CD4-positive, alpha-beta memory T cell (primary cell): Measurements from ENCODE around the gene MACROD2. TPM values are rescaled to one million over a fixed set of nuclear protein-coding genes. Genes with fewer than 3 reads are reported as not detected.
A peak's percentile ranks its signal among the peaks of the same experiment; 100 is the strongest.

Source experiments
- CTCF ChIA-PET: fragments of 350-600 bp; sonication (Branson Sonifier 250); formaldehyde crosslinking; loops from one replicate; lab custom pipeline; 2021; ENCODE audit warnings: inconsistent platforms; ENCODE audit not compliant: partially characterized antibody; lab: Charles Lee
- POLR2A ChIA-PET: fragments of 350-600 bp; sonication (Branson Sonifier 250); formaldehyde crosslinking; loops from one replicate; lab custom pipeline; 2021; ENCODE audit not compliant: partially characterized antibody; lab: Charles Lee
- DNase-seq, 5 donors: peaks; one replicate each; pipeline versions ENCODE4 v3.0.0 to v3.0.0-alpha.2; 2020 to 2022; ENCODE audit warnings: mixed read lengths in 1 of 5
- H3K27ac ChIP-seq: one replicate; pipeline ENCODE4 v1.7.0; 2013; ENCODE audit warnings: low read depth, low read length
- H3K27me3 ChIP-seq: 2 replicates; pipeline ENCODE4 v1.7.0; 2013; ENCODE audit warnings: mild to moderate bottlenecking, low read length, moderate library complexity; ENCODE audit not compliant: insufficient read depth
- H3K36me3 ChIP-seq: 2 replicates; pipeline ENCODE4 v1.7.0; 2013; ENCODE audit warnings: mild to moderate bottlenecking, low read length, moderate library complexity; ENCODE audit not compliant: insufficient read depth
- H3K4me1 ChIP-seq: 2 replicates; pipeline ENCODE4 v1.7.0; 2013; ENCODE audit warnings: mild to moderate bottlenecking, low read length, moderate library complexity; ENCODE audit not compliant: insufficient read depth
- H3K4me3 ChIP-seq, 2 donors: one replicate each; pipeline ENCODE4 v1.7.0; 2013; ENCODE audit warnings: low read length in 2 of 2, mild to moderate bottlenecking in 1 of 2
- H3K9me3 ChIP-seq, 2 donors: one replicate each; pipeline ENCODE4 v1.7.0; 2013; ENCODE audit warnings: low read length in 2 of 2, control low read depth in 1 of 2; ENCODE audit not compliant: control insufficient read depth in 1 of 2
- H3K27ac Mint-ChIP-seq, 7 donors: one replicate each; pipeline ENCODE4 v1.8.0; 2020 to 2021; ENCODE audit warnings: mixed read lengths in 7 of 7, mild to moderate bottlenecking in 6 of 7, inconsistent platforms in 3 of 7, moderate library complexity in 3 of 7
- H3K27me3 Mint-ChIP-seq, 2 donors: one replicate each; pipeline ENCODE4 v1.8.0; 2020 to 2021; ENCODE audit warnings: mixed read lengths in 2 of 2
- H3K36me3 Mint-ChIP-seq, 2 donors: one replicate each; pipeline ENCODE4 v1.8.0; 2020 to 2021; ENCODE audit warnings: mixed read lengths in 2 of 2, inconsistent platforms in 1 of 2, mild to moderate bottlenecking in 1 of 2
- H3K4me1 Mint-ChIP-seq, 4 donors: one replicate each; pipeline ENCODE4 v1.8.0; 2020 to 2021; ENCODE audit warnings: mixed read lengths in 4 of 4, mild to moderate bottlenecking in 1 of 4
- H3K4me3 Mint-ChIP-seq, 8 donors: one replicate each; pipeline ENCODE4 v1.8.0; 2020 to 2021; ENCODE audit warnings: mixed read lengths in 8 of 8, mild to moderate bottlenecking in 7 of 8, moderate library complexity in 6 of 8, inconsistent platforms in 3 of 8
- H3K9me3 Mint-ChIP-seq, 8 donors: one replicate each; pipeline ENCODE4 v1.8.0; 2020 to 2021; ENCODE audit warnings: mixed read lengths in 8 of 8, mild to moderate bottlenecking in 5 of 8, inconsistent platforms in 3 of 8, moderate library complexity in 1 of 8
- intact Hi-C: fragments of 100-400 bp; cut with micrococcal nuclease; formaldehyde crosslinking; loops from one replicate; pipeline ENCODE4 v1.15.1; 2023
- polyA plus RNA-seq, 2 donors: library from polyadenylated mRNA; unstranded; fragments of 300-500 nt; fragmentation: Illumina TruSeq; gene quantifications; one replicate each; pipeline ENCODE4 v1.2.3, GENCODE V29; 2021
- total RNA-seq, 2 experiments: library from RNA; stranded (reverse); gene quantifications; one replicate each; pipeline ENCODE4 v1.2.3, GENCODE V29; 2021

The MACROD2 gene
- total and polyA plus RNA-seq, 4 experiments from 2014 or later, result not detected

GRCh38 chr20:15155848-15156401 lies 1160.6 kb downstream of the MACROD2 start:
- H3K27me3 ChIP-seq, result no peaks in the 10 kb centered on the region
- no peaks in the 10 kb centered on the region for H3K36me3 ChIP-seq
- Mint-ChIP-seq H3K27me3 (no peaks in the 10 kb centered on the region), H3K27ac (no peak overlapping the region), H3K9me3 (peaks cover 0 to 31% (median 11%) of the 10 kb centered on the region in 8 donors), H3K36me3 (no peaks in the 10 kb centered on the region), H3K4me1 (peaks cover 0 to 4% (median 0%) of the 10 kb centered on the region in 4 donors), H3K4me3 (no peak overlapping the region)
- no peak overlapping the region for H3K27ac ChIP-seq
- H3K9me3 ChIP-seq, result no peaks in the 10 kb centered on the region
- no peak overlapping the region for H3K4me3 ChIP-seq
- H3K4me1 ChIP-seq, result no peaks in the 10 kb centered on the region
- intact Hi-C loops, result no loop called here
- ChIA-PET POLR2A (no interaction called here), CTCF (no interaction called here)
- DNase-seq, result no peak

DNA sequence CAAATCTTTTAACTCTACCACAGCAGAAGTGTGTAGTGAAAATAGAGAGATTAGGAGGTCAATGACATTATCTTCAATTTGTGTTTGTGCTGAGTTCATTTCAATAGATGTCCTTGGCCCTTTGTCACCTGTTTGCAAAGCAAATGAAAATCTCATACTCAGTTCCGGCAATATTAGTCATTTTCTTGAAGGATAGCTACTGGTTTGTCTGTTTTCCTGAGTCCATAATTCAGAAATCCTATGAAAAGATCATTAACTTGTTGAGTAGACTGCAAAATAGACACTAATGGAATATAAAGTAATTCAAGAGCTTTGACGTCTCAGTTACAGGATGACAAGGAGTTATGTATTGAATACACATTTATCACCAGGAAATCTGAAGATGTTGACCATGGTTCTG lies 1163.2 kb downstream of the MACROD2 start:
- no peak overlapping the region for H3K27ac ChIP-seq
- no peak overlapping the region for H3K4me3 Mint-ChIP-seq
- H3K27me3 ChIP-seq, result no peaks in the 10 kb centered on the region
- H3K4me1 ChIP-seq, result no peaks in the 10 kb centered on the region
- ChIA-PET POLR2A (no interaction called here), CTCF (no interaction called here)
- H3K36me3 Mint-ChIP-seq, result no peaks in the 10 kb centered on the region
- intact Hi-C loops, result no loop called here
- H3K27ac Mint-ChIP-seq, result no peak overlapping the region
- peaks cover 0 to 12% (median 5%) of the 10 kb centered on the region in 4 donors for H3K4me1 Mint-ChIP-seq
- H3K36me3 ChIP-seq, result no peaks in the 10 kb centered on the region
- H3K27me3 Mint-ChIP-seq, result no peaks in the 10 kb centered on the region
- peaks cover 0 to 17% (median 4%) of the 10 kb centered on the region in 8 donors for H3K9me3 Mint-ChIP-seq
- no peak overlapping the region for H3K4me3 ChIP-seq
- H3K9me3 ChIP-seq, result no peaks in the 10 kb centered on the region
- DNase-seq, result no peak

GRCh38 chr20:15162079-15162647 lies 1166.8 kb downstream of the MACROD2 start:
- peak overlapping the region in 7 of 8 donors; percentile 19 to 73 (median 53) for H3K4me3 Mint-ChIP-seq
- CTCF ChIA-PET, result no interaction called here
- no peak overlapping the region for H3K4me3 ChIP-seq

GRCh38 chr20:15163632-15164031 lies 1168.3 kb downstream of the MACROD2 start:
- intact Hi-C loops, result no loop called here
- POLR2A ChIA-PET, result no interaction called here
- H3K36me3 Mint-ChIP-seq, result no peaks in the 10 kb centered on the region

More at GRCh38 chr20:15162079-15162647, 1166.8 kb downstream of the MACROD2 start:
- peak overlapping the region in 3 of 7 donors; percentile 52 to 71 (median 61) for H3K27ac Mint-ChIP-seq
- H3K36me3 Mint-ChIP-seq, result no peaks in the 10 kb centered on the region
- H3K9me3 Mint-ChIP-seq, result peaks cover 0 to 13% (median 4%) of the 10 kb centered on the region in 8 donors
- no peak overlapping the region for H3K27ac ChIP-seq
- no peaks in the 10 kb centered on the region for H3K4me1 ChIP-seq
- no peaks in the 10 kb centered on the region for H3K27me3 ChIP-seq
- no peaks in the 10 kb centered on the region for H3K36me3 ChIP-seq
- H3K4me1 Mint-ChIP-seq, result peaks cover 0 to 8% (median 5%) of the 10 kb centered on the region in 4 donors
- no peaks in the 10 kb centered on the region for H3K27me3 Mint-ChIP-seq
- POLR2A ChIA-PET, result no interaction called here
- no peaks in the 10 kb centered on the region for H3K9me3 ChIP-seq
- DNase-seq, result no peak
- intact Hi-C loops, result no loop called here

DNA sequence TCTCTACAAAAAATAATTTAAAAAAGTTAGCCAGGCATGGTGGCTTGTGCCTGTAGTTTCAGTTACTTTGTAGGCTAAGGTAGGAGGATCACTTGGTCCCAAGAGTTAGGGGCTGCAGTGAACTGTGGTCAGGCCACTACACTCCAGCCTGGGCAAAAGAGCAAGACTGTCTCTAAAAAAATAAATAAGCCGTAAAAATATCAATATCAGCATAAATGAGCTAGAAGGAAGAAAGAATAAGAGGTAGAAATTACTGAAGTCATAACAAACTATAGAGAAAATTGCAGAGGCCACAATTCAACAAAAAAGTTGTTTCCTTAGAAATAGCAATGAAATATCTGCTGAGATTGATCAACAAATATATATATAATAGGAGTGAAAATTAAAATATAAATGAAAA lies 1169.4 kb downstream of the MACROD2 start:
- Histone ChIP-seq H3K27ac (no peak overlapping the region), H3K4me1 (no peaks in the 10 kb centered on the region), H3K9me3 (no peaks in the 10 kb centered on the region), H3K27me3 (no peaks in the 10 kb centered on the region), H3K36me3 (no peaks in the 10 kb centered on the region), H3K4me3 (no peak overlapping the region)
- peaks cover 0 to 8% (median 5%) of the 10 kb centered on the region in 4 donors for H3K4me1 Mint-ChIP-seq
- no peak for DNase-seq
- ChIA-PET POLR2A (no interaction called here), CTCF (no interaction called here)
- intact Hi-C loops, result no loop called here
- peaks cover 0 to 13% (median 2%) of the 10 kb centered on the region in 8 donors for H3K9me3 Mint-ChIP-seq
- no peak overlapping the region for H3K27ac Mint-ChIP-seq
- H3K36me3 Mint-ChIP-seq, result no peaks in the 10 kb centered on the region
- H3K4me3 Mint-ChIP-seq, result no peak overlapping the region
- H3K27me3 Mint-ChIP-seq, result no peaks in the 10 kb centered on the region

More at GRCh38 chr20:15163632-15164031, 1168.3 kb downstream of the MACROD2 start:
- Histone ChIP-seq H3K4me1 (no peaks in the 10 kb centered on the region), H3K27me3 (no peaks in the 10 kb centered on the region), H3K36me3 (no peaks in the 10 kb centered on the region), H3K27ac (no peak overlapping the region), H3K4me3 (no peak overlapping the region), H3K9me3 (no peaks in the 10 kb centered on the region)
- Mint-ChIP-seq H3K27me3 (no peaks in the 10 kb centered on the region), H3K4me3 (no peak overlapping the region), H3K27ac (no peak overlapping the region), H3K9me3 (peaks cover 0 to 13% (median 2%) of the 10 kb centered on the region in 8 donors), H3K4me1 (peaks cover 0 to 8% (median 5%) of the 10 kb centered on the region in 4 donors)
- CTCF ChIA-PET, result no interaction called here
- no peak for DNase-seq

DNA sequence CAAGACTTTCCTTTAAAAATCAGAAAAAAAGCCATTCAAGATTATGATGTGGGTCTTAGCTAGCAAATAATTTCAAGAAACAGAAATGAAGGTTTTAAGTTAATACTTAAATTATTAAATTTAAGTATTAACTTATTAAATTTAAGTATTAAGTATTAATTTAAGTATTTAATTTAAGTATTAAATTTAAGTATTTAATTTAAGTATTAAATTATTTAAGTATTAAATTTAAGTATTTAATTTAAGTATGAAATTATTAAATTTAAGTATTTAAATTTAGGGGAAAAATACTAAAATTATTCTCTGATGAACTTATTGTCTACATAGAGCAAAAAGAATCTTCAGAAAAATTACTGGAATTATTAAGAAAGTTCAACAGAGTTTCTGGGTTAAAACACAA lies 1171.4 kb downstream of the MACROD2 start:
- Mint-ChIP-seq H3K4me1 (peaks cover 0 to 8% (median 5%) of the 10 kb centered on the region in 4 donors), H3K4me3 (no peak overlapping the region), H3K36me3 (no peaks in the 10 kb centered on the region), H3K27me3 (no peaks in the 10 kb centered on the region), H3K27ac (no peak overlapping the region), H3K9me3 (peaks cover 0 to 18% (median 4%) of the 10 kb centered on the region in 8 donors)
- no peak for DNase-seq
- no peaks in the 10 kb centered on the region for H3K9me3 ChIP-seq
- no peaks in the 10 kb centered on the region for H3K27me3 ChIP-seq
- no peak overlapping the region for H3K27ac ChIP-seq
- ChIA-PET POLR2A (no interaction called here), CTCF (no interaction called here)
- H3K4me3 ChIP-seq, result no peak overlapping the region
- intact Hi-C loops, result no loop called here
- H3K4me1 ChIP-seq, result no peaks in the 10 kb centered on the region
- no peaks in the 10 kb centered on the region for H3K36me3 ChIP-seq

- H3K27me3 Mint-ChIP-seq, result no peaks in the 10 kb centered on the region
- H3K36me3 ChIP-seq, result no peaks in the 10 kb centered on the region
- no peak overlapping the region for H3K4me3 Mint-ChIP-seq
- H3K27ac ChIP-seq, result no peak overlapping the region
- H3K9me3 Mint-ChIP-seq, result peaks cover 0 to 15% (median 6%) of the 10 kb centered on the region in 8 donors
- no peaks in the 10 kb centered on the region for H3K9me3 ChIP-seq
- H3K4me1 Mint-ChIP-seq, result no peaks in the 10 kb centered on the region
- ChIA-PET POLR2A (no interaction called here), CTCF (no interaction called here)
- intact Hi-C loops, result no loop called here
- no peaks in the 10 kb centered on the region for H3K27me3 ChIP-seq
- no peak overlapping the region for H3K4me3 ChIP-seq
- H3K27ac Mint-ChIP-seq, result no peak overlapping the region
- H3K4me1 ChIP-seq, result no peaks in the 10 kb centered on the region
- no peak for DNase-seq
- H3K36me3 Mint-ChIP-seq, result no peaks in the 10 kb centered on the region
These were observed 1175.7 kb downstream of the MACROD2 start for GRCh38 chr20:15171016-15171415.
